WTC11 (cell line): ENCODE results near the gene C16orf90. TPM values are rescaled to one million over a fixed set of nuclear protein-coding genes. Genes with fewer than 3 reads are reported as not detected.

Source experiments
- ATAC-seq: fragments of 200-7000 bp; cut with Tn5 transposase; 2 replicates; pipeline ENCODE4 v1.10.0; 2021; ENCODE audit warnings: mild to moderate bottlenecking, moderate library complexity
- CTCF ChIA-PET: fragments of 300-600 bp; sonication (Branson Sonifier 250); formaldehyde crosslinking; loops from one replicate; lab custom pipeline; 2021; ENCODE audit warnings: antibody characterized with exemption; lab: Charles Lee
- POLR2A ChIA-PET: fragments of 350-600 bp; sonication (Branson Sonifier 250); formaldehyde crosslinking; loops from one replicate; lab custom pipeline; 2021; ENCODE audit warnings: antibody characterized with exemption; lab: Charles Lee
- DNase-seq: peaks from one replicate; pipeline ENCODE4 v3.0.0; 2021; ENCODE audit warnings: low spot score
- H3K27ac Mint-ChIP-seq: 2 replicates; pipeline ENCODE4 v1.8.0; 2021; ENCODE audit warnings: mixed read lengths
- H3K27me3 Mint-ChIP-seq: 2 replicates; pipeline ENCODE4 v1.8.0; 2021; ENCODE audit warnings: low read depth, mild to moderate bottlenecking, moderate library complexity, mixed read lengths
- H3K36me3 Mint-ChIP-seq: 2 replicates; pipeline ENCODE4 v1.8.0; 2021; ENCODE audit warnings: mixed read lengths
- H3K4me1 Mint-ChIP-seq: 2 replicates; pipeline ENCODE4 v1.8.0; 2022; ENCODE audit warnings: mixed read lengths
- H3K4me3 Mint-ChIP-seq: 2 replicates; pipeline ENCODE4 v1.8.0; 2021; ENCODE audit warnings: mild to moderate bottlenecking, moderate library complexity, mixed read lengths
- H3K9me3 Mint-ChIP-seq: 2 replicates; pipeline ENCODE4 v1.8.0; 2021; ENCODE audit warnings: mixed read lengths
- AR ChIP-seq: fragments of 250-450 bp; sonication (Bioruptor Pico); IDR thresholded peaks from 2 replicates; pipeline ENCODE4 v1.9.0; 2021; ENCODE audit warnings: mild to moderate bottlenecking
- ATF3 ChIP-seq: sonication (generic); formaldehyde crosslinking; conservative IDR thresholded peaks from 2 replicates; pipeline ENCODE4 v1.8.1; 2022; ENCODE audit warnings: mild to moderate bottlenecking, missing genetic modification reagents
- CBFB ChIP-seq: sonication (generic); formaldehyde crosslinking; IDR thresholded peaks from 2 replicates; pipeline ENCODE4 v1.8.1; 2022; ENCODE audit warnings: mild to moderate bottlenecking, low read depth, missing genetic modification reagents
- CDX4 ChIP-seq: fragments of 250-450 bp; sonication (Bioruptor Pico); IDR thresholded peaks from 2 replicates; pipeline ENCODE4 v1.9.0; 2021; ENCODE audit warnings: moderate library complexity, mild to moderate bottlenecking, inconsistent platforms, borderline replicate concordance
- ELF4 ChIP-seq: sonication (generic); formaldehyde crosslinking; IDR thresholded peaks from 2 replicates; pipeline ENCODE4 v1.8.1; 2022; ENCODE audit warnings: low read depth, mild to moderate bottlenecking, moderate library complexity, missing genetic modification reagents
- FOXK1 ChIP-seq: sonication (generic); formaldehyde crosslinking; IDR thresholded peaks from 2 replicates; pipeline ENCODE4 v1.8.0; 2022; ENCODE audit warnings: mild to moderate bottlenecking, moderate library complexity, missing genetic modification reagents
- FOXP1 ChIP-seq: sonication (generic); formaldehyde crosslinking; IDR thresholded peaks from 2 replicates; pipeline ENCODE4 v1.8.0; 2022; ENCODE audit warnings: missing genetic modification reagents, mild to moderate bottlenecking, moderate library complexity, borderline replicate concordance
- JAZF1 ChIP-seq: fragments of 250-450 bp; sonication (Bioruptor Pico); IDR thresholded peaks from 2 replicates; pipeline ENCODE4 v1.9.0; 2021; ENCODE audit warnings: moderate library complexity, mild to moderate bottlenecking, inconsistent platforms
- NFE2L1 ChIP-seq: sonication (generic); formaldehyde crosslinking; IDR thresholded peaks from 2 replicates; pipeline ENCODE4 v1.8.1; 2023; ENCODE audit warnings: missing genetic modification reagents
- NR1H2 ChIP-seq: sonication (generic); formaldehyde crosslinking; IDR thresholded peaks from 2 replicates; pipeline ENCODE4 v1.9.0; 2021; ENCODE audit warnings: mild to moderate bottlenecking, moderate library complexity, missing genetic modification reagents
- NR2C2 ChIP-seq: sonication (generic); formaldehyde crosslinking; IDR thresholded peaks from 2 replicates; pipeline ENCODE4 v1.8.0; 2022; ENCODE audit warnings: mild to moderate bottlenecking, missing genetic modification reagents
- PREB ChIP-seq: sonication (generic); formaldehyde crosslinking; IDR thresholded peaks from 2 replicates; pipeline ENCODE4 v1.8.1; 2022; ENCODE audit warnings: mild to moderate bottlenecking, missing genetic modification reagents, moderate library complexity, borderline replicate concordance
- RELA ChIP-seq: sonication (generic); formaldehyde crosslinking; IDR thresholded peaks from 2 replicates; pipeline ENCODE4 v1.8.1; 2022; ENCODE audit warnings: missing genetic modification reagents, mild to moderate bottlenecking, borderline replicate concordance
- SMAD4 ChIP-seq: sonication (generic); formaldehyde crosslinking; IDR thresholded peaks from 2 replicates; pipeline ENCODE4 v1.8.0; 2022; ENCODE audit warnings: mild to moderate bottlenecking, missing genetic modification reagents
- TP53 ChIP-seq: sonication (generic); formaldehyde crosslinking; IDR thresholded peaks from 2 replicates; pipeline ENCODE4 v1.8.1; 2023; ENCODE audit warnings: mild to moderate bottlenecking, missing genetic modification reagents
- USF1 ChIP-seq: sonication (generic); formaldehyde crosslinking; IDR thresholded peaks from 2 replicates; pipeline ENCODE4 v1.8.0; 2022; ENCODE audit warnings: mild to moderate bottlenecking, missing genetic modification reagents
- ZBTB43 ChIP-seq: sonication (generic); formaldehyde crosslinking; IDR thresholded peaks from 2 replicates; pipeline ENCODE4 v1.8.1; 2023; ENCODE audit warnings: mild to moderate bottlenecking, missing genetic modification reagents
- ZMAT4 ChIP-seq: fragments of 250-450 bp; sonication (Bioruptor Pico); IDR thresholded peaks from 2 replicates; pipeline ENCODE4 v1.9.0; 2021; ENCODE audit warnings: mild to moderate bottlenecking
- ZNF263 ChIP-seq: sonication (generic); formaldehyde crosslinking; IDR thresholded peaks from 2 replicates; pipeline ENCODE4 v1.8.1; 2022; ENCODE audit warnings: low read depth, mild to moderate bottlenecking, moderate library complexity, missing genetic modification reagents
- ZNF416 ChIP-seq: fragments of 250-450 bp; sonication (Bioruptor Pico); IDR thresholded peaks from 2 replicates; pipeline ENCODE4 v1.9.0; 2021; ENCODE audit warnings: mild to moderate bottlenecking, inconsistent platforms
- ZNF423 ChIP-seq: fragments of 250-450 bp; sonication (Bioruptor Pico); IDR thresholded peaks from 2 replicates; pipeline ENCODE4 v2.1.2; 2022; ENCODE audit warnings: mild to moderate bottlenecking, moderate library complexity
- total RNA-seq: library from RNA; stranded (reverse); gene quantifications from 3 replicates; pipeline ENCODE4 v1.2.3, GENCODE V29; 2021

The C16orf90 gene
- total RNA-seq, 1 experiment from 2014 or later: not detected

GRCh38 chr16:3484318-3485096, 10.8 kb downstream of the C16orf90 start (continued):
- TF ChIP-seq JAZF1 (CRISPR knock-in tag): no peak
- TF ChIP-seq, all 79 proteins: peak for 0

GRCh38 chr16:3482659-3483241, 12.5 kb downstream of the C16orf90 start:
- Mint-ChIP-seq H3K4me1 (peaks cover 10% of the 10 kb centered on the region), H3K36me3 (peaks cover 43% of the 10 kb centered on the region), H3K9me3 (no peaks in the 10 kb centered on the region), H3K27me3 (no peaks in the 10 kb centered on the region), H3K4me3 (no peak overlapping the region), H3K27ac (peak overlapping the region; percentile 82)
- ATAC-seq (no peak), DNase-seq (no peak)
- POLR2A ChIA-PET: no interaction called here
- TF ChIP-seq USF1 (no peak), JAZF1 (CRISPR knock-in tag) (no peak), NFE2L1 (CRISPR knock-in tag) (no peak), ZMAT4 (no peak)
- CTCF ChIA-PET: interaction anchor here (0.6 kb wide), 1 partner anchor 26 kb away, joined by 3 read pairs; no protein-coding TSS in a partner anchor

GRCh38 chr16:3481696-3482658, 13.3 kb downstream of the C16orf90 start:
- POLR2A ChIA-PET: no interaction called here
- no peak for ATAC-seq
- H3K36me3 Mint-ChIP-seq: peaks cover 43% of the 10 kb centered on the region
- no peak overlapping the region for H3K4me3 Mint-ChIP-seq
- H3K27ac Mint-ChIP-seq: peak overlapping the region; percentile 77
- CTCF ChIA-PET: no interaction called here
- DNase-seq: no peak
- peaks cover 10% of the 10 kb centered on the region for H3K4me1 Mint-ChIP-seq
- TF ChIP-seq ZNF423 (CRISPR knock-in tag): no peak
- TF ChIP-seq ZBTB43: no peak
- TF ChIP-seq ZNF416 (CRISPR knock-in tag): no peak
- TF ChIP-seq ZMAT4: no peak
- no peak for TF ChIP-seq SMAD4 (CRISPR knock-in tag)
- TF ChIP-seq FOXK1: no peak
- TF ChIP-seq ZNF263: no peak
- no peak for TF ChIP-seq PREB (CRISPR knock-in tag)
- TF ChIP-seq AR (CRISPR knock-in tag): no peak
- no peak for TF ChIP-seq FOXP1
- TF ChIP-seq CDX4 (CRISPR knock-in tag): no peak
- TF ChIP-seq TP53: no peak
- no peak for TF ChIP-seq JAZF1 (CRISPR knock-in tag)
- TF ChIP-seq ELF4: no peak
- TF ChIP-seq ATF3 (CRISPR knock-in tag): no peak
- no peak for TF ChIP-seq NR1H2
- TF ChIP-seq CBFB (CRISPR knock-in tag): no peak
- no peak for TF ChIP-seq RELA (CRISPR knock-in tag)
- TF ChIP-seq NR2C2 (CRISPR knock-in tag): no peak
- H3K27me3 Mint-ChIP-seq: no peaks in the 10 kb centered on the region
- H3K9me3 Mint-ChIP-seq: no peaks in the 10 kb centered on the region
